GM19193 (cell line): ENCODE data around the gene PDZD7.

ENCODE experiments used
- POLR2A ChIP-seq: IDR thresholded peaks from 4 replicates; pipeline ENCODE4 v1.6.1; 2011; ENCODE audit not compliant: insufficient read depth, insufficient read length; ENCODE audit errors: extremely low read depth

The PDZD7 gene

DNA sequence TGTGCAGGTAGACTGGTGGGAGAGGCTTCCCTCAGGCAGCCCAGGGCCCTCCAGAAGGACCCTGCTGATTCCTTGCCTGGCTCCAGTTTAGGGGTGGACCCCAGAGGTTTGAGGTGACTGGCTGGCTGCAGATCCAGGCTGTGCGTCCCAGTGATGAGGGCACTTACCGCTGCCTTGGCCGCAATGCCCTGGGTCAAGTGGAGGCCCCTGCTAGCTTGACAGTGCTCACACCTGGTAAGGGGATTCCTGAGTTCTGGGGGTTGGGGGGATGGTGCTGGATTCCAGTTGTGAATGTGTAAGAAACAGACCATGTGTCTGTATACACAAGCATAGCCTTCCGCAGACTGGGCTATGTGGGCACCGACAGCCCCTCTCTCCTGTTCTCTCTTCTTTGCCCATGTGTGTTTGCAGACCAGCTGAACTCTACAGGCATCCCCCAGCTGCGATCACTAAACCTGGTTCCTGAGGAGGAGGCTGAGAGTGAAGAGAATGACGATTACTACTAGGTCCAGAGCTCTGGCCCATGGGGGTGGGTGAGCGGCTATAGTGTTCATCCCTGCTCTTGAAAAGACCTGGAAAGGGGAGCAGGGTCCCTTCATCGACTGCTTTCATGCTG lies 33.6 kb upstream of the PDZD7 start:
- no peak for TF ChIP-seq POLR2A

DNA sequence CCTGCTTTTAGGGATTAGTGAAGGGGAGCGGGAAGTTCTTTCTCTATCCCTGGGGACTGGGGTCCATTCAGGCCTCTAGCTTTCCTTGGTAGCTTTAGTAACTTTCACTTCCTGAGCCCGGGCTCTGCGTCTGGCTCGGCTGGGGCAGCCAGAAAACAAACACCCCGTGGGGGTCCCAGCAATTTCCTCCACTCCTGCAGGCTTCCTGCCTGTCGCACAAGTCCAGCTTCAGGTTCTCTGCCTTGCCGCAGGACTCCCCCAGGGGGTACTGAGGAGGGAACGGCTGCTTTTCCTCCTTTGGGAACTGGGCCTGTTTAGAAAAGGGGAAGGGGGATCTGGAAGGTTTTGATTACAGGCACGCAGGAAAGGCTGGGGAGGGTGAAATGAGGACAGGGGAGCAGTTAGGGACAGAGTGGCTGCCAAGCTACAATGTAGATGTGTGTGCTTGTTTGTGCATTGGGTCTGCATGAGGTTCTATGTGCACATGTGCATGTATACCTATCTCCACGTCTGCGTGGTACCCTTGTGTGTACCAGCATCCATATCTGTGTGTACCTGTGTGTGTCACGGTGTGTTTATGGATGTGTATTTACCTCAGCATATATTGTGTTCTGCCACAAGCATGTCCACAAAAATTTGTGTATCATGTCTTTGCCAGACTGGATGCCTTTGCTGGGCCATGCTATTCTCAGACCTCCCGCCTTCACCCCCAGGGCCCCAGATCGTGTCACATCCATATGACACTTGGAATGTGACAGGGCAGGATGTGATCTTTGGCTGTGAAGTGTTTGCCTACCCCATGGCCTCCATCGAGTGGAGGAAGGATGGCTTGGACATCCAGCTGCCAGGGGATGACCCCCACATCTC lies 32.9 kb upstream of the PDZD7 start:
- no peak for TF ChIP-seq POLR2A

DNA sequence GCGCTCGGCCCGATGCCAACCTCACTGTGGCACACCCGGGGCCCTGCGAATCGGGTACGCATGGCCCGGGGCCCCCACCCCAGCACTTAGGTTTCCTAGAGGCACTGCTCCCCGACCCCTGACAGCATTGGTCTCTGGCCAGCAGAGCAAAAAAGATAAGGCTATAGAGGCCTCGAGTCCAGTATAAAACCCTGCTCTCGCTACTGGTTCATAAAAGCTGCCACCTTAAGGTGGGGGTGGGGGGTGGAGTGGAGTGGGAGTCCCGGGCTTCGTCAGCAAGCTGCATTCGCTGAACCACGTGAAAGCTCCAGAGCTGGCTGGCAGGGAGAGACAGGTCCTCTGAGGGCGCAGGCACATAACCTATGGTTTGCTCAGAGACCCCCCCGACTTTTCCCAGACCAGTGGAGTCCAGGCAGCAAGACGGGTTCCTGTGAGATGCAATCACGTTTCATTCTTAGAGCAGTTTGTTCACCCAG lies 32.2 kb upstream of the PDZD7 start:
- no peak for TF ChIP-seq POLR2A

DNA sequence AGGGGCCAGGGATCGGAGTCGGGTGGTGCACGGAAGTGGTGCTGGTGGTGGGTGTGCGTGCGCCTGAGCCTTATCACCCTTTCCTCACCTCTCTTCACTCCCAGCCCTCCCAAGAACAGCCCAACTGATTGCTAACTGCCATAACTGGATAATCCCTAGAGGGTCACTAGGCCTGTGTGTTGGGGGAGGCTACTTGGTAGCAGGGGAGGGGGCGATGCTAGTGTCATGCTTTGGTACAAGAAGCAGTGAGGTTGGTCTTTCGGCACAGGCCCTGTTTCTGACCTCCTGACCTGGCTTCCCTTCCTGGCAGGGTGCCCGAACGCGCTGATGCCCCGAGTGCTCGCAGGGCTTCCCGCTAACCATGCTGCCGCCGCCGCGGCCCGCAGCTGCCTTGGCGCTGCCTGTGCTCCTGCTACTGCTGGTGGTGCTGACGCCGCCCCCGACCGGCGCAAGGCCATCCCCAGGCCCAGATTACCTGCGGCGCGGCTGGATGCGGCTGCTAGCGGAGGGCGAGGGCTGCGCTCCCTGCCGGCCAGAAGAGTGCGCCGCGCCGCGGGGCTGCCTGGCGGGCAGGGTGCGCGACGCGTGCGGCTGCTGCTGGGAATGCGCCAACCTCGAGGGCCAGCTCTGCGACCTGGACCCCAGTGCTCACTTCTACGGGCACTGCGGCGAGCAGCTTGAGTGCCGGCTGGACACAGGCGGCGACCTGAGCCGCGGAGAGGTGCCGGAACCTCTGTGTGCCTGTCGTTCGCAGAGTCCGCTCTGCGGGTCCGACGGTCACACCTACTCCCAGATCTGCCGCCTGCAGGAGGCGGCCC lies 31.5 kb upstream of the PDZD7 start:
- peak; percentile 35 for TF ChIP-seq POLR2A

DNA sequence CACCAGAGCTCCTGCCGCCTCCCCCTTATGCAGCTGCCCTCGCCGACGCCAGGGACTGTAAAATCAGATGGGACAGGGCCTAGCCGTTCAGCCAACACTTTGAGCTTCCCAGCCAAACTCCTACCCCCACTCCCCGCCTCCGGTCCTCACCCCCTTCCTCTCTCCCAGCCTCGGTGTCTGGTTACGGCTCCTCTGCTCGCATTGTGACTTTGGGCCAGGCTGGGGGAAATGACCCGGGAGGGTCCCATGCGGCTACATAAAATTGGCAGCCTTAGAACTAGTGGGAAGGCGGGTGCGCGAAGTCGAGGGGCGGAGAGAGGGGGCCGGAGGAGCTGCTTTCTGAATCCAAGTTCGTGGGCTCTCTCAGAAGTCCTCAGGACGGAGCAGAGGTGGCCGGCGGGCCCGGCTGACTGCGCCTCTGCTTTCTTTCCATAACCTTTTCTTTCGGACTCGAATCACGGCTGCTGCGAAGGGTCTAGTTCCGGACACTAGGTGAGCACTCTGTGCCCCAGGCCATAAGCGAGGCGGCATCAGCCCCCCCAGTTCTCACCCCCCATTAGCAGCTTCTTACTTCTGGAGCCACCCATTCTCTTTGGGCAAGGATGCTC lies 30.8 kb upstream of the PDZD7 start, which contains the start of gene KAZALD1:
KAZALD1 (plus strand) TSS at position 366 of the 608 bp plus-strand sequence. CDS start 604 bp downstream, outside the sequence.
- no peak for TF ChIP-seq POLR2A

DNA sequence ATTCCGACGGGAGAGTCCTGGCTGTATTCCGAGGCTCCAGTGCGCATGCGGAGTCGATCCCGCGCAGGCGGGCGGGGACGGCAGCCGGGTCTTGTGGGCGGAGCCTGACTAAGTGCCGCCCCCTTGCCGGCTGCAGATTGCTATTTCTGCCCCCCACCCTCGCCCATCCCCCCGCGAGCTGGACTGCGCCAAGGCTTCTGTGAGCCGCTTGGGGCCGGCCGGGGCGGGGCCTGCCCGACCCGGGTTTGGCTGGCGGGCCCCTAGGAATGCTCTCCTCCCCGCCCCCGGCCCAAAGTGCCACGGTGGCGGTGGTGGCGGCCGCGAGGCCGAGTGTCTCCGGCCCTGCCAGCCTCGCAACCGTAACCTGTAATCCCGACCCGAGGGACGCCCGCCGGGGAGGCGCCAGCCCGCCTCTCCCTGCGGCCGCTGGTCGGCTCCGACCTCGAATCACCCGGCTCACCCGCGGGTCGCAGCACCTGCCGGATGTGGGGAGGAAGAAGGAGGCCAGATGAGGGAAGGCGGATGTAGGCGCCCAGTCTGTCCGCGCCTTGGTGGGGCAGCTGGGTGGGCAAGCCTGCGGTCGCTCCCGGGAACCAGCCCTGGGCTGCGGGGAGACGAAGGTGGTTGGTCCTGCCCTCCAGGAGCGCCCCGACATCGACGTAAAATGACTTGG lies 30.2 kb upstream of the PDZD7 start:
- peak; percentile 65 for TF ChIP-seq POLR2A

DNA sequence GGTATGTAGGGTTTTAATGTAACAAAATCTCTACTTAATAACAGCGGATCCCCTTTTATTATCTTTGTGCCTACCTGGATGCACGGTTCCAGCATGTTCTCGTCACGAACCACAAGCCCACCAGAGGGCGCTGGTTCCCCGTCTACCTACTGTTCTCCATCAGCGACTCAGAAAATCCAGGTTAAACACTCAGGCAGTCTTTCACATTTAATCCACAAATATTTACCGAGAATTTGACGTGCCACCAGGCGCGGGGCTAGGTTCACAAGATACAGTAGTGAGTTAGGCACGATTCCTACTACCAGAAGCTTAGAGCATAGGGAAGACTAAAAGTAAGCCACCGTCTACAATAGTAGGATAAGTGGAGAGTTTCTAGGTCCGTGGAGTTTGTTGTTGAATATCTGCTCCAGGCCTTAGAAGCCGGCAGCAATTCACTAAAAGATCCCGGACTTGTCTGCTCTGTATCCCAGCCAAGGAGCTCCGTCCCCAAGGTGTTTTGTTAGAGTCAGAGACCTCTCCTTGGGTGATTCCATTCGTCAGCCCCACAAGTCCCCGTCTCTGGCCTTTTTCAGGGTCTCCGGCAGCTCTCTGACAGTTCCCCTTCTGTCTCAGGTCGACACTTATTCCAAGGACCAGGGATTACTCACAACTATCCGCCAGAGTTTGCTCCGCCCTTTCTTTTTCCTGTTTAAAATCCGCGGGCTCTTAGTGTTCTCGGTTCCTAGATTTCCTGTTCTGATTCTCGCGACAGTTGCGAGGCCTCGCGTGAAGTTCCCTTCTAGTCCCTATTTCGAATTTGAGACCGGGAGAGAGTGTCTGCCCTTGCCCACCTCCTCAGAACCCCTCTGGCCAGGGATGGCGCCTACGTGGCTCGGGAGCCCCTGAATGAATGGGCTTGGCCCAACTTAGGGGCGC lies 29.4 kb upstream of the PDZD7 start:
- TF ChIP-seq POLR2A = no peak

DNA sequence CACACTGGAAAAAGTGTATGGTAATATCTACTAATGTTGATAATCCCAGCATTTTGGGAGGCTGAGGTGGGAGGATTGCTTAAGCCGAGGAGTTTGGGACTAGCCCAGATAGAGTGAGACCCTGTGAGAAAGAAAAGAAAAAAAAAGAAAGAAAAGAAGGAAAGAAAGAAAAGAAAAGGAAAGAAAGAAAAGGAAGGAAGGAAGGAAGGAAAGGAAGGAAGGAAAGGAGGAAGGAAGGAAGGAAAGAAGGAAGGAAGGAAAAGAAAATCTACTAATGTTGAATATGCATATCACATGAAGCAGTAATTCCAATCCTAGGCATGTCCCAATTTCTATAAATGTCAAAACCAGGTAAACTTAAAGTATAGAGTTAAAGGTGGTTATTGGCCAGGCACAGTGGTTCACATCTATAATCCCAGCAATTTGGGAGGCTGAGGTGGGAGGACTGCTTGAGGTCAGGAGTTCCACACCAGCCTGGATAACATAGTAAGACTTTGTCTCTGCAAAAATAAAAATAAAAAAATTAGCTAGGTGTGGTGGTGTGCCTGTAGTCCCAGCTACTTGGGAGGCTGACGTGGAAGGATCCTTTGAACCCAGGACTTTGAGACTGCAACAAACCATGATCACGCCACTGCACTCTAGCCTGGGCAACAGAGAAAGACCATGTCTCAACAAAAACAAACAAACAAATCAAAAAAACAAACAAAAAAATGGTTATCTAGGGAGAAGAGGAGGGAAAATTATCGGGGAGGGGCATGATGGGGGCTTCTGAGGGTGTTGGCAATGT lies 25.6 kb upstream of the PDZD7 start:
- TF ChIP-seq POLR2A = no peak

DNA sequence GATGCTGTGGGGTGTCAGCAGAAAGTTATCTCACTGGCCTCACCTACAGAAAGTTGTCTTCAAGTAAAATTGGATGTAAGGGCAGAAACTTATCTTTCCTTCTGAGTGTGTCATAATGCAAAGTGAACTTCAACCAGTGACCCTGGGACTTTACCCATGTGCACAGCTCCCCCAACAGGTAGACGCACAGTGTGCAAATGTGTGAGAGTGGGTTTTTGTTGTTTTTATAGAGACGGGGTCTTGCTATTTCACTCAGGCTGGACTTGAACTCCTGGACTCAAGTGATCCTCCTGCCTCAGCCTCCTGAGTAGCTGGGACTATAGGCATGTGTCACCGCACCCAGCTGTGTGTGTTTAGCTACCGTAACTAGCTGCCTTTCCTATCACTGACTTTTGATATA lies 24.5 kb upstream of the PDZD7 start:
- TF ChIP-seq POLR2A = no peak

DNA sequence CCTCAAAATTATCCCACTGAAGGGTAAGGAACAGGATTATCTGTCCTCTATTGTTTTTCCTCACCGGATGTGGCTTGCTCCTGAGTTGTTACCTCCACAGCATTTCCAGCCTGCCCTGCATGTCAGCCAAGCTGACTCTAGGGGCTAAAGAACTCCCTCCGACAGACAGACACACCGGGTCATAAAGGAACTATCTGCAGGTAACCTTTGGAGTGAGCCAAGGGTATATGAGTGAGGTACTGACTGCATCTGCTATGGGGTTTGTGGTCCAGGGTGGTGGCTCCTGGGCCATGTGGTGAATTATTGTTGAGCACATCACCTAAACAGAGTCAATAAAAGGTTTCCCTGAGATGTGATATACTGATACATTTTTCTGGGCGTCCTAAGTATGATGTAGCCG lies 23.9 kb upstream of the PDZD7 start:
- TF ChIP-seq POLR2A = no peak

DNA sequence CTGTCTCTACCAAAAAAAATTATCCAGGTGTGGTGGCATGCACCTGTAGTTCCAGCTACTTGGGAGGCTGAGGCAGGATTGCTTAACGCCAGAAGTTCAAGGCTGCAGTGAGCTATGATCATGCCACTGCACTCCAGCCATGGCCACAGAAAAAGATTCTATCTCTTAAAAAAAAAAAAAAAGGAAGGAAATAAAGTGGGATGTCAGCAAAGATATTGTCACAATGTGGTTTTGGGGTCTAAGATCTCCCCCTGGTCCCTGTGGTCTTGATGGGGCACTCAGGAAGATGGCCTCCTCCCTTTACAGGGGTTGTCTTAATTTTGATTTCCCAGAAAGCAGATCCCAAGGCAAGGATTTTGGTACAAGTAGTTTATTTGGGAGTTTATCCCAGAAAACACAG lies 23.4 kb upstream of the PDZD7 start:
- no peak for TF ChIP-seq POLR2A

DNA sequence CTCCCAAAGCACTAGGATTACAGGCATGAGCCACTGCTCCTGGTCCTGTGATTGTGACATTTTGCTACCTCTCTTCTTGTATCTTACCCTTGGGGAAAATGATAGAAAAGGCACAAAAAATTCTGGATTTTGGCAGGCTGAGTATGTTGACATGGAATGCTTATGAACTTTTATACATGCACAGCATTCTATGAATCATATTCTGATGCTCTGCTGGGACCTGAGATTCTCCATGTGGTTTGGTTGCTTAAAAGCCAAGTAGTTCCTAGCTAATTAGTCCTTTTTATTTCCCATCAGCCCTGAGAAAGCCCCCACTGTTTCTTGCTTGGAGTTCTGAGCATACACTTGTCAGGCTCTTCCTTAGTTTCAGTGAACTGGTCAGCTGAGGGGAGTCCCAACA lies 22.6 kb upstream of the PDZD7 start:
- no peak for TF ChIP-seq POLR2A
